22Rv1 (cell line): ENCODE data around the gene HOXA3.

Source experiments
- ZFX ChIP-seq: fragments of 450-650 bp; IDR thresholded peaks from 2 replicates; pipeline ENCODE4 v1.6.1; 2017; ENCODE audit warnings: antibody characterized with exemption, borderline replicate concordance
- TF ChIP-seq, protein P1 (sequence below): fragments of 450-650 bp; IDR thresholded peaks from 2 replicates; pipeline ENCODE4 v1.5.1; 2017; ENCODE audit warnings: mild to moderate bottlenecking

DNA sequence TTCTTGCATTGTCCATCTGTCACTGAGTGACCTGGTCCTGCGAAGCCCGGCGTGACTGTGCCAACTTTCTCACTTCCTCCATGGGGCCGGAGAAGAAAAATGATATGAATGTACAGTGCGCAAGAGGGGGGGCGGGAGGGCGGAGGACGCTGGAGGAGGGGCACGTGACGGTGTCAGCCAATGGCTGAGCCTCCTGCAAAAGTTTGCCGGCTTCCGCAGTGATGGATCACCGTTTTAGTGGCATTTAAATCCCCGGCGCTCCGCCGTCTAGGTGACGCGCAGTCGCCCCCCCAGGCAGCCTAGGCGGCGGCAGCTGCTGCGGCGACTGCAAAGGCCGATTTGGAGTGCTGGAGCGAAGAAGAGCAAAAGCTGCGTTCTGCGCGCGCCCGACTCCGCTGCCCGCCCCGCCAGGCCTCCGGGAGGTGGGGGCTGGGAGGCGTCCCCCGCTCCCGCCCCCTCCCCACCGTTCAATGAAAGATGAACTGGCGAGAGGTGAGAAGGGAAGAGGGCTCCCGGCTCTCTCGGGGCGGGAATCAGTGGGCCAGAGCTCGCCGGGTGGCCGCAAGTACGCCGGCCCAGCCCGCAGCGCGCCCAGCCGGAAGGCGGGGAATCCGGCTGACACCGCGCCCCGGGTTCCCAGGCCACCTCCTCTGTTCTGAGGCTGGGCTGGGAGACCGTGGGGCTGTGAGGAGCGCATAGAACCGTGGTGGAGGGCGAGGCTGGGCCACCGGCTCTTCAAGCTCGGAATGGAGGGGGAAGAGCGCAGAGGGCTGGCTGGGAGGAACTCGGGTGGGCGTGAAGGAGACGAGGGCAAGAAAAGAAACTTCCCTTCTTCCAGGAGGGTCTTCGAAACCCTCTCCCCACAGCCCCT, 56.3 kb downstream of the HOXA3 start, which contains the start of gene HOXA1:
- TF ChIP-seq, protein P1, sequence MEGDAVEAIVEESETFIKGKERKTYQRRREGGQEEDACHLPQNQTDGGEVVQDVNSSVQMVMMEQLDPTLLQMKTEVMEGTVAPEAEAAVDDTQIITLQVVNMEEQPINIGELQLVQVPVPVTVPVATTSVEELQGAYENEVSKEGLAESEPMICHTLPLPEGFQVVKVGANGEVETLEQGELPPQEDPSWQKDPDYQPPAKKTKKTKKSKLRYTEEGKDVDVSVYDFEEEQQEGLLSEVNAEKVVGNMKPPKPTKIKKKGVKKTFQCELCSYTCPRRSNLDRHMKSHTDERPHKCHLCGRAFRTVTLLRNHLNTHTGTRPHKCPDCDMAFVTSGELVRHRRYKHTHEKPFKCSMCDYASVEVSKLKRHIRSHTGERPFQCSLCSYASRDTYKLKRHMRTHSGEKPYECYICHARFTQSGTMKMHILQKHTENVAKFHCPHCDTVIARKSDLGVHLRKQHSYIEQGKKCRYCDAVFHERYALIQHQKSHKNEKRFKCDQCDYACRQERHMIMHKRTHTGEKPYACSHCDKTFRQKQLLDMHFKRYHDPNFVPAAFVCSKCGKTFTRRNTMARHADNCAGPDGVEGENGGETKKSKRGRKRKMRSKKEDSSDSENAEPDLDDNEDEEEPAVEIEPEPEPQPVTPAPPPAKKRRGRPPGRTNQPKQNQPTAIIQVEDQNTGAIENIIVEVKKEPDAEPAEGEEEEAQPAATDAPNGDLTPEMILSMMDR: no peak
- TF ChIP-seq ZFX: no peak
